H1 (cell line): ENCODE data around the gene ALOX5AP. TPM values are rescaled to one million over a fixed set of nuclear protein-coding genes. Genes with fewer than 3 reads are reported as not detected.

Experiments used
- CTBP2 ChIP-seq: IDR thresholded peaks from 2 replicates; pipeline ENCODE4 v1.7.0; 2011; ENCODE audit warnings: borderline replicate concordance, mild to moderate bottlenecking, moderate library complexity, mixed read lengths, low read length; ENCODE audit not compliant: insufficient read depth, insufficient read length
- GABPA ChIP-seq: IDR thresholded peaks from 2 replicates; pipeline ENCODE4 v1.6.1; 2011; ENCODE audit warnings: mild to moderate bottlenecking, low read length, moderate library complexity, borderline replicate concordance; ENCODE audit not compliant: insufficient read depth
- HDAC2 ChIP-seq, 2 experiments: fragments of 300-600 bp in 1 of 2; sonication (generic) in 1 of 2; IDR thresholded peaks; 2 replicates each; pipeline ENCODE4 v1.6.1; 2011 to 2012; ENCODE audit warnings: low read depth in 2 of 2, low read length in 2 of 2, mild to moderate bottlenecking in 2 of 2, moderate library complexity in 2 of 2, borderline replicate concordance in 1 of 2, inconsistent platforms in 1 of 2
- POLR2AphosphoS5 ChIP-seq: IDR thresholded peaks from 2 replicates; pipeline ENCODE4 v1.6.1; 2011; ENCODE audit warnings: low read depth, low read length
- SAP30 ChIP-seq: fragments of 300-600 bp; sonication (generic); IDR thresholded peaks from 2 replicates; pipeline ENCODE4 v1.7.1; 2012; ENCODE audit warnings: low read length, moderate library complexity, mild to moderate bottlenecking, inconsistent platforms; ENCODE audit not compliant: insufficient read depth, insufficient replicate concordance
- SUZ12 ChIP-seq: fragments of 200-600 bp; sonication (generic); IDR thresholded peaks from 2 replicates; pipeline ENCODE4 v1.6.1; 2012; ENCODE audit warnings: mild to moderate bottlenecking, inconsistent platforms, low read length, moderate library complexity, mixed read lengths
- polyA plus RNA-seq, 7 experiments: library from polyadenylated mRNA; depleted of rRNA in 3 of 7; stranded (reverse) in 5 of 7; unstranded in 2 of 7; fragments of >200 nt in 5 of 7; fragments of 200-250 nt in 2 of 7; gene quantifications; 1 replicate in 5 of 7; 2 replicates in 1 of 7; 4 replicates in 1 of 7; pipeline versions ENCODE4 v1.2.1 to v1.2.3, GENCODE V29; 2011 to 2013; ENCODE audit warnings: missing spikeins in 2 of 7, mixed read lengths in 2 of 7
- total RNA-seq: library from RNA; stranded (reverse); fragmentation: NEBNext Ultra II Directional; extraction: Animal tissue kit (Norgen Biotek cat#: 25700); gene quantifications from 2 replicates; pipeline ENCODE4 v1.2.1, GENCODE V29; 2021
- TF ChIP-seq, protein P1 (sequence below): fragments of 300-600 bp; sonication (generic); IDR thresholded peaks from 2 replicates; pipeline ENCODE4 v1.7.1; 2012; ENCODE audit warnings: low read length, moderate library complexity, mild to moderate bottlenecking, inconsistent platforms; ENCODE audit not compliant: insufficient replicate concordance
- TF ChIP-seq, protein P2 (sequence below): IDR thresholded peaks from 2 replicates; pipeline ENCODE4 v1.6.1; 2012; ENCODE audit warnings: inconsistent platforms

Gene ALOX5AP
- total and polyA plus RNA-seq, 2 of the 8 experiments (the other 6 are each of a cell fraction or from before 2014, with no cell fraction given) = not detected

DNA sequence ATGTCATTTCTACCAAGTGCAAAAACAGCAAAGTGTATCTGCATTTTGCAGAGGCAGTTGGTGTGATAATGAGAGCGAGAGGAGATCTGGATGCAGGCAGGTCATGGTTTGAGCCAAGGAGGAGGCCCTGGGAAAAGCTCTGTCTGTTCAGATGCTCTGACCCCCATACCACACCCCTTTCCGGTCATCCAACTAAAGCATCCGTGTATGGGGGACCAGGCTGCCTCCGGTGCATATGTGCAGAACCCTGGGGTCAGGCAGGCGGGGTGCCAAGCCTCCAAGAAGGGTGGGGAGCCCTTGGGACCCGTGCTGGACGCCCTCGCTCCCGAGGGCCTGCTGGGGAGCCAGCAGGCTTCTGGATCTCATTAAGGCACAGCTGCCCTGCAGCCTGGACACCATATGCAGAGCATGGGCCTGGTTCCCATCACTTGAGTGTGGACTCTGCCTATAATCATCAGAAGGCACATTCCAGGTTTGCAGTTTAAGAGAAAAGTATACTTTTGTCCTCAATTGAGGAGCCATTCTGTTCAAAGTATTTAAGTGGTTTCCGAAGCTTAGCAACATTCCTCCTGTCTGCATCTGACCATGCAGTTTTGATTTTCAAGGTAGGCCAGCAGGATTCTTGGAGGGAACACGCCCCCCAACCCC lies 56.1 kb downstream of the ALOX5AP start (continued):
- TF ChIP-seq HDAC2 (IDR thresholded peaks at IDR 0.05; ENCODE audit: borderline replicate concordance in 1 of 2, low read depth in 2 of 2, low read length in 2 of 2) (no peak), SUZ12 (no peak), SAP30 (no peak), GABPA (no peak), POLR2AphosphoS5 (no peak), CTBP2 (no peak)
- TF ChIP-seq, protein P1, sequence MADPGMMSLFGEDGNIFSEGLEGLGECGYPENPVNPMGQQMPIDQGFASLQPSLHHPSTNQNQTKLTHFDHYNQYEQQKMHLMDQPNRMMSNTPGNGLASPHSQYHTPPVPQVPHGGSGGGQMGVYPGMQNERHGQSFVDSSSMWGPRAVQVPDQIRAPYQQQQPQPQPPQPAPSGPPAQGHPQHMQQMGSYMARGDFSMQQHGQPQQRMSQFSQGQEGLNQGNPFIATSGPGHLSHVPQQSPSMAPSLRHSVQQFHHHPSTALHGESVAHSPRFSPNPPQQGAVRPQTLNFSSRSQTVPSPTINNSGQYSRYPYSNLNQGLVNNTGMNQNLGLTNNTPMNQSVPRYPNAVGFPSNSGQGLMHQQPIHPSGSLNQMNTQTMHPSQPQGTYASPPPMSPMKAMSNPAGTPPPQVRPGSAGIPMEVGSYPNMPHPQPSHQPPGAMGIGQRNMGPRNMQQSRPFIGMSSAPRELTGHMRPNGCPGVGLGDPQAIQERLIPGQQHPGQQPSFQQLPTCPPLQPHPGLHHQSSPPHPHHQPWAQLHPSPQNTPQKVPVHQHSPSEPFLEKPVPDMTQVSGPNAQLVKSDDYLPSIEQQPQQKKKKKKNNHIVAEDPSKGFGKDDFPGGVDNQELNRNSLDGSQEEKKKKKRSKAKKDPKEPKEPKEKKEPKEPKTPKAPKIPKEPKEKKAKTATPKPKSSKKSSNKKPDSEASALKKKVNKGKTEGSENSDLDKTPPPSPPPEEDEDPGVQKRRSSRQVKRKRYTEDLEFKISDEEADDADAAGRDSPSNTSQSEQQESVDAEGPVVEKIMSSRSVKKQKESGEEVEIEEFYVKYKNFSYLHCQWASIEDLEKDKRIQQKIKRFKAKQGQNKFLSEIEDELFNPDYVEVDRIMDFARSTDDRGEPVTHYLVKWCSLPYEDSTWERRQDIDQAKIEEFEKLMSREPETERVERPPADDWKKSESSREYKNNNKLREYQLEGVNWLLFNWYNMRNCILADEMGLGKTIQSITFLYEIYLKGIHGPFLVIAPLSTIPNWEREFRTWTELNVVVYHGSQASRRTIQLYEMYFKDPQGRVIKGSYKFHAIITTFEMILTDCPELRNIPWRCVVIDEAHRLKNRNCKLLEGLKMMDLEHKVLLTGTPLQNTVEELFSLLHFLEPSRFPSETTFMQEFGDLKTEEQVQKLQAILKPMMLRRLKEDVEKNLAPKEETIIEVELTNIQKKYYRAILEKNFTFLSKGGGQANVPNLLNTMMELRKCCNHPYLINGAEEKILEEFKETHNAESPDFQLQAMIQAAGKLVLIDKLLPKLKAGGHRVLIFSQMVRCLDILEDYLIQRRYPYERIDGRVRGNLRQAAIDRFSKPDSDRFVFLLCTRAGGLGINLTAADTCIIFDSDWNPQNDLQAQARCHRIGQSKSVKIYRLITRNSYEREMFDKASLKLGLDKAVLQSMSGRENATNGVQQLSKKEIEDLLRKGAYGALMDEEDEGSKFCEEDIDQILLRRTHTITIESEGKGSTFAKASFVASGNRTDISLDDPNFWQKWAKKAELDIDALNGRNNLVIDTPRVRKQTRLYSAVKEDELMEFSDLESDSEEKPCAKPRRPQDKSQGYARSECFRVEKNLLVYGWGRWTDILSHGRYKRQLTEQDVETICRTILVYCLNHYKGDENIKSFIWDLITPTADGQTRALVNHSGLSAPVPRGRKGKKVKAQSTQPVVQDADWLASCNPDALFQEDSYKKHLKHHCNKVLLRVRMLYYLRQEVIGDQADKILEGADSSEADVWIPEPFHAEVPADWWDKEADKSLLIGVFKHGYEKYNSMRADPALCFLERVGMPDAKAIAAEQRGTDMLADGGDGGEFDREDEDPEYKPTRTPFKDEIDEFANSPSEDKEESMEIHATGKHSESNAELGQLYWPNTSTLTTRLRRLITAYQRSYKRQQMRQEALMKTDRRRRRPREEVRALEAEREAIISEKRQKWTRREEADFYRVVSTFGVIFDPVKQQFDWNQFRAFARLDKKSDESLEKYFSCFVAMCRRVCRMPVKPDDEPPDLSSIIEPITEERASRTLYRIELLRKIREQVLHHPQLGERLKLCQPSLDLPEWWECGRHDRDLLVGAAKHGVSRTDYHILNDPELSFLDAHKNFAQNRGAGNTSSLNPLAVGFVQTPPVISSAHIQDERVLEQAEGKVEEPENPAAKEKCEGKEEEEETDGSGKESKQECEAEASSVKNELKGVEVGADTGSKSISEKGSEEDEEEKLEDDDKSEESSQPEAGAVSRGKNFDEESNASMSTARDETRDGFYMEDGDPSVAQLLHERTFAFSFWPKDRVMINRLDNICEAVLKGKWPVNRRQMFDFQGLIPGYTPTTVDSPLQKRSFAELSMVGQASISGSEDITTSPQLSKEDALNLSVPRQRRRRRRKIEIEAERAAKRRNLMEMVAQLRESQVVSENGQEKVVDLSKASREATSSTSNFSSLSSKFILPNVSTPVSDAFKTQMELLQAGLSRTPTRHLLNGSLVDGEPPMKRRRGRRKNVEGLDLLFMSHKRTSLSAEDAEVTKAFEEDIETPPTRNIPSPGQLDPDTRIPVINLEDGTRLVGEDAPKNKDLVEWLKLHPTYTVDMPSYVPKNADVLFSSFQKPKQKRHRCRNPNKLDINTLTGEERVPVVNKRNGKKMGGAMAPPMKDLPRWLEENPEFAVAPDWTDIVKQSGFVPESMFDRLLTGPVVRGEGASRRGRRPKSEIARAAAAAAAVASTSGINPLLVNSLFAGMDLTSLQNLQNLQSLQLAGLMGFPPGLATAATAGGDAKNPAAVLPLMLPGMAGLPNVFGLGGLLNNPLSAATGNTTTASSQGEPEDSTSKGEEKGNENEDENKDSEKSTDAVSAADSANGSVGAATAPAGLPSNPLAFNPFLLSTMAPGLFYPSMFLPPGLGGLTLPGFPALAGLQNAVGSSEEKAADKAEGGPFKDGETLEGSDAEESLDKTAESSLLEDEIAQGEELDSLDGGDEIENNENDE = no peak
- TF ChIP-seq, protein P2, sequence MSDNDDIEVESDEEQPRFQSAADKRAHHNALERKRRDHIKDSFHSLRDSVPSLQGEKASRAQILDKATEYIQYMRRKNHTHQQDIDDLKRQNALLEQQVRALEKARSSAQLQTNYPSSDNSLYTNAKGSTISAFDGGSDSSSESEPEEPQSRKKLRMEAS = no peak
